Neural cell (in vitro differentiated cells): Measurements from ENCODE around the gene AASDH. TPM values are rescaled to one million over a fixed set of nuclear protein-coding genes. Genes with fewer than 3 reads are reported as not detected.

ENCODE experiments used
- H2AFZ ChIP-seq: fragments of 200-600, 300-800 bp; sonication (generic), shearing (Covaris generic); 2 replicates; pipeline ENCODE4 v1.6.0; 2014; ENCODE audit warnings: low read depth, mild to moderate bottlenecking, antibody characterized with exemption, low read length, moderate library complexity
- H3F3A ChIP-seq: fragments of 200-600 bp; shearing (Covaris generic); 2 replicates; pipeline ENCODE4 v1.6.1; 2016; ENCODE audit warnings: mild to moderate bottlenecking, moderate library complexity, mixed read lengths, antibody characterized with exemption, low read length; ENCODE audit not compliant: insufficient read depth, poor library complexity, severe bottlenecking
- H3K27ac ChIP-seq: fragments of 200-600, 300-800 bp; sonication (generic), shearing (Covaris generic); 2 replicates; pipeline ENCODE4 v1.5.1; 2014; ENCODE audit warnings: mild to moderate bottlenecking, low read length, moderate library complexity
- H3K27me3 ChIP-seq: fragments of 300-800, 200-600 bp; sonication (generic), shearing (Covaris generic); 2 replicates; pipeline ENCODE4 v1.6.0; 2014; ENCODE audit warnings: mild to moderate bottlenecking, low read depth, low read length, moderate library complexity; ENCODE audit not compliant: insufficient read depth
- H3K36me3 ChIP-seq: fragments of 300-800, 200-600 bp; sonication (generic), shearing (Covaris generic); 2 replicates; pipeline ENCODE4 v1.5.1; 2014; ENCODE audit warnings: mild to moderate bottlenecking, antibody characterized with exemption, low read length, moderate library complexity; ENCODE audit not compliant: insufficient read depth
- H3K4me2 ChIP-seq: fragments of 300-800, 200-600 bp; sonication (generic), shearing (Covaris generic); 2 replicates; pipeline ENCODE4 v1.6.0; 2014; ENCODE audit warnings: mild to moderate bottlenecking, low read length
- H3K4me3 ChIP-seq: fragments of 300-800, 200-600 bp; sonication (generic), shearing (Covaris generic); 2 replicates; pipeline ENCODE4 v1.5.1; 2014; ENCODE audit warnings: mild to moderate bottlenecking, low read length, moderate library complexity
- H3K79me2 ChIP-seq: fragments of 200-600 bp; shearing (Covaris generic); replicated peaks from 2 replicates; pipeline ENCODE4 v1.6.0; 2014; ENCODE audit warnings: mild to moderate bottlenecking, low read length, moderate library complexity; ENCODE audit not compliant: insufficient read depth
- H3K9ac ChIP-seq: fragments of 300-800, 200-600 bp; sonication (generic), shearing (Covaris generic); 2 replicates; pipeline ENCODE4 v1.6.1; 2016; ENCODE audit warnings: mild to moderate bottlenecking, low read length, mixed read lengths
- H3K9me2 ChIP-seq: fragments of 200-600 bp; shearing (Covaris generic); 2 replicates; pipeline ENCODE4 v1.6.1; 2016; ENCODE audit warnings: mild to moderate bottlenecking, low read length, mixed read lengths; ENCODE audit not compliant: insufficient read depth
- H3K9me3 ChIP-seq: fragments of 200-600, 300-800 bp; sonication (generic), shearing (Covaris generic); 2 replicates; pipeline ENCODE4 v1.6.1; 2016; ENCODE audit warnings: mild to moderate bottlenecking, mixed run types, low read length, moderate library complexity, mixed read lengths
- H4K20me1 ChIP-seq: fragments of 200-600 bp; shearing (Covaris generic); 2 replicates; pipeline ENCODE4 v1.6.1; 2016; ENCODE audit warnings: mild to moderate bottlenecking, mixed run types; ENCODE audit not compliant: insufficient read depth
- EP300 ChIP-seq: fragments of 450-650 bp; conservative IDR thresholded peaks from 2 replicates; pipeline ENCODE4 v1.6.1; 2014; ENCODE audit warnings: antibody characterized with exemption, mild to moderate bottlenecking, moderate library complexity; ENCODE audit not compliant: poor library complexity, severe bottlenecking
- EZH2 ChIP-seq: fragments of 200-600, 300-800 bp; shearing (Covaris generic), sonication (generic); IDR thresholded peaks from 2 replicates; pipeline ENCODE4 v1.6.1; 2014; ENCODE audit warnings: antibody characterized with exemption, low read length, borderline replicate concordance, mild to moderate bottlenecking; ENCODE audit not compliant: insufficient read depth, poor library complexity, severe bottlenecking
- MXI1 ChIP-seq: fragments of 450-650 bp; conservative IDR thresholded peaks from 2 replicates; pipeline ENCODE4 v1.6.1; 2014; ENCODE audit warnings: antibody characterized with exemption, mild to moderate bottlenecking; ENCODE audit not compliant: poor library complexity, severe bottlenecking
- POLR2AphosphoS5 ChIP-seq: IDR thresholded peaks from 2 replicates; pipeline ENCODE4 v1.6.1; 2012
- RAD21 ChIP-seq: fragments of 450-650 bp; conservative IDR thresholded peaks from 2 replicates; pipeline ENCODE4 v1.6.1; 2014; ENCODE audit warnings: antibody characterized with exemption, mild to moderate bottlenecking, moderate library complexity
- SMC3 ChIP-seq: fragments of 450-650 bp; conservative IDR thresholded peaks from 2 replicates; pipeline ENCODE4 v1.6.1; 2014; ENCODE audit warnings: antibody characterized with exemption, mild to moderate bottlenecking, moderate library complexity; ENCODE audit not compliant: poor library complexity
- TAF1 ChIP-seq: IDR thresholded peaks from 2 replicates; pipeline ENCODE4 v1.6.1; 2012; ENCODE audit warnings: low read depth
- polyA plus RNA-seq: library from polyadenylated mRNA; depleted of rRNA; stranded (reverse); fragments of >200 nt; gene quantifications from 2 replicates; pipeline ENCODE4 v1.2.3, GENCODE V29; 2014
- TF ChIP-seq, protein P1 (sequence below): IDR thresholded peaks from 2 replicates; pipeline ENCODE4 v1.6.1; 2012; ENCODE audit warnings: borderline replicate concordance
- TF ChIP-seq, protein P2 (sequence below): fragments of 450-650 bp; IDR thresholded peaks from 2 replicates; pipeline ENCODE4 v1.5.1; 2014; ENCODE audit warnings: antibody characterized with exemption, mild to moderate bottlenecking, moderate library complexity; ENCODE audit not compliant: poor library complexity, severe bottlenecking

AASDH gene
- polyA plus RNA-seq, 1 donor from 2014 or later: 21.8 TPM

DNA sequence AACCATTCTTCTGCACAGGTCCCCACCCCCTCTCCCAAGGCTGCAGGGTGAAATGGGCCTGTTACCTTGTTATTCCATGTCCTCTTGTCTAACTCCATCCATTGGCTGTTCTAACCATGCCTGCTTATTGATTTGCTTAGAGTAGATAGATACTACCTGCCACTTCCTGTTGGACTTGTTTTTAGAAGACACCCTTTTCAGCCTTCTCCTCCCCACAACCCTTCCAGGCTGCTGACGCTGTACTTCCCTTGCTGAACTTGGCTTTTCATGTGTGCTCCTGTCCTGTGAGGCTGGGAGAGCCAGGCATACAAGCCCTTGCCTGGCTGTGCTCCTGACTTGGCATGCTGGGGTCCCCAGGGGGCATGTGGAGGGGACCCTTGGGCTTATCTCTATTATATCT lies 81.9 kb downstream of the AASDH start:
- Histone ChIP-seq H3K9me2 (no peaks in the 10 kb centered on the region), H3K27me3 (no peaks in the 10 kb centered on the region), H3K4me2 (no peak overlapping the region), H3K36me3 (no peaks in the 10 kb centered on the region), H2AFZ (no peak overlapping the region), H3K79me2 (no peaks in the 10 kb centered on the region), H4K20me1 (no peaks in the 10 kb centered on the region), H3K27ac (no peak overlapping the region), H3K4me3 (no peak overlapping the region), H3F3A (no peaks in the 10 kb centered on the region), H3K9me3 (no peaks in the 10 kb centered on the region), H3K9ac (no peak overlapping the region)
- TF ChIP-seq RAD21 (no peak), TAF1 (no peak), EP300 (no peak), SMC3 (no peak), POLR2AphosphoS5 (no peak), MXI1 (no peak), EZH2 (no peak)
- TF ChIP-seq, protein P1, sequence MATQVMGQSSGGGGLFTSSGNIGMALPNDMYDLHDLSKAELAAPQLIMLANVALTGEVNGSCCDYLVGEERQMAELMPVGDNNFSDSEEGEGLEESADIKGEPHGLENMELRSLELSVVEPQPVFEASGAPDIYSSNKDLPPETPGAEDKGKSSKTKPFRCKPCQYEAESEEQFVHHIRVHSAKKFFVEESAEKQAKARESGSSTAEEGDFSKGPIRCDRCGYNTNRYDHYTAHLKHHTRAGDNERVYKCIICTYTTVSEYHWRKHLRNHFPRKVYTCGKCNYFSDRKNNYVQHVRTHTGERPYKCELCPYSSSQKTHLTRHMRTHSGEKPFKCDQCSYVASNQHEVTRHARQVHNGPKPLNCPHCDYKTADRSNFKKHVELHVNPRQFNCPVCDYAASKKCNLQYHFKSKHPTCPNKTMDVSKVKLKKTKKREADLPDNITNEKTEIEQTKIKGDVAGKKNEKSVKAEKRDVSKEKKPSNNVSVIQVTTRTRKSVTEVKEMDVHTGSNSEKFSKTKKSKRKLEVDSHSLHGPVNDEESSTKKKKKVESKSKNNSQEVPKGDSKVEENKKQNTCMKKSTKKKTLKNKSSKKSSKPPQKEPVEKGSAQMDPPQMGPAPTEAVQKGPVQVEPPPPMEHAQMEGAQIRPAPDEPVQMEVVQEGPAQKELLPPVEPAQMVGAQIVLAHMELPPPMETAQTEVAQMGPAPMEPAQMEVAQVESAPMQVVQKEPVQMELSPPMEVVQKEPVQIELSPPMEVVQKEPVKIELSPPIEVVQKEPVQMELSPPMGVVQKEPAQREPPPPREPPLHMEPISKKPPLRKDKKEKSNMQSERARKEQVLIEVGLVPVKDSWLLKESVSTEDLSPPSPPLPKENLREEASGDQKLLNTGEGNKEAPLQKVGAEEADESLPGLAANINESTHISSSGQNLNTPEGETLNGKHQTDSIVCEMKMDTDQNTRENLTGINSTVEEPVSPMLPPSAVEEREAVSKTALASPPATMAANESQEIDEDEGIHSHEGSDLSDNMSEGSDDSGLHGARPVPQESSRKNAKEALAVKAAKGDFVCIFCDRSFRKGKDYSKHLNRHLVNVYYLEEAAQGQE: no peak
- TF ChIP-seq, protein P2, sequence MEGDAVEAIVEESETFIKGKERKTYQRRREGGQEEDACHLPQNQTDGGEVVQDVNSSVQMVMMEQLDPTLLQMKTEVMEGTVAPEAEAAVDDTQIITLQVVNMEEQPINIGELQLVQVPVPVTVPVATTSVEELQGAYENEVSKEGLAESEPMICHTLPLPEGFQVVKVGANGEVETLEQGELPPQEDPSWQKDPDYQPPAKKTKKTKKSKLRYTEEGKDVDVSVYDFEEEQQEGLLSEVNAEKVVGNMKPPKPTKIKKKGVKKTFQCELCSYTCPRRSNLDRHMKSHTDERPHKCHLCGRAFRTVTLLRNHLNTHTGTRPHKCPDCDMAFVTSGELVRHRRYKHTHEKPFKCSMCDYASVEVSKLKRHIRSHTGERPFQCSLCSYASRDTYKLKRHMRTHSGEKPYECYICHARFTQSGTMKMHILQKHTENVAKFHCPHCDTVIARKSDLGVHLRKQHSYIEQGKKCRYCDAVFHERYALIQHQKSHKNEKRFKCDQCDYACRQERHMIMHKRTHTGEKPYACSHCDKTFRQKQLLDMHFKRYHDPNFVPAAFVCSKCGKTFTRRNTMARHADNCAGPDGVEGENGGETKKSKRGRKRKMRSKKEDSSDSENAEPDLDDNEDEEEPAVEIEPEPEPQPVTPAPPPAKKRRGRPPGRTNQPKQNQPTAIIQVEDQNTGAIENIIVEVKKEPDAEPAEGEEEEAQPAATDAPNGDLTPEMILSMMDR: no peak

DNA sequence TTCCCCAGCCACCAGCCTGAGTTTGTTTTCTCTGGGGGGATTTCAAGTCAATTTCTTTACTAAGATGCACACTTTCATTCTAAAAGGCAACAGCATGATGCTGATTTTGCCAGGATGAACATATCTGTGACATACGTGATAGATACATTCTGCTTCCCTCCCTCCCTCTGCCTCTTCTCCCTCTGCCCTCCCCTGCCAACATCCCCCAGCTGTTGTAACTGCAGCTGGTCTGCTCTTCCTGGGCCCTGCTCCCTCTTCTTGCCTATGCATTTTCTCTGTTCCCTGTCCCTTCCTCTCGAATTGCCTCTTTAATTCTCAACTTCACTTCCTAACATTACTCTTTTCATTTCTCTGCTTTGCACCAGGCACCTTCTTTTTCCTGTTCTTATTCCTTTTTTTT lies 83.4 kb downstream of the AASDH start:
- Histone ChIP-seq H3K4me2 (no peak overlapping the region), H2AFZ (no peak overlapping the region), H3F3A (no peaks in the 10 kb centered on the region), H3K4me3 (no peak overlapping the region), H3K9ac (no peak overlapping the region), H3K27me3 (no peaks in the 10 kb centered on the region), H3K36me3 (no peaks in the 10 kb centered on the region), H3K79me2 (no peaks in the 10 kb centered on the region), H3K9me2 (no peaks in the 10 kb centered on the region), H3K9me3 (no peaks in the 10 kb centered on the region), H4K20me1 (no peaks in the 10 kb centered on the region), H3K27ac (no peak overlapping the region)
- TF ChIP-seq MXI1 (no peak), RAD21 (no peak), EP300 (no peak), EZH2 (no peak), POLR2AphosphoS5 (no peak), SMC3 (no peak), TAF1 (no peak)
- TF ChIP-seq, protein P1: no peak
- TF ChIP-seq, protein P2: no peak
